Dedifferentiated amniotic fluid mesenchymal stem cell (primary cell): ENCODE results near the gene TRPM2.

ENCODE experiments used
- DNase-seq: peaks from one replicate; pipeline ENCODE4 v3.0.0-alpha.2; 2016; ENCODE audit errors: extremely low spot score

The TRPM2 gene

GRCh38 chr21:44353191-44353970 lies at the start of gene TRPM2:
TSS of gene TRPM2 (plus strand) at chr21:44353621. CDS start at chr21:44353701, 80 bp downstream.
- DNase-seq: no peak

- no peak for DNase-seq
Measured at GRCh38 chr21:44304011-44304616, 49.3 kb upstream of the TRPM2 start.

GRCh38 chr21:44304877-44305293 lies 48.5 kb upstream of the TRPM2 start:
- no peak for DNase-seq

GRCh38 chr21:44305691-44306090 lies 47.7 kb upstream of the TRPM2 start:
- no peak for DNase-seq

- no peak for DNase-seq
Measured at GRCh38 chr21:44306936-44307704, 46.3 kb upstream of the TRPM2 start.

- no peak for DNase-seq
Measured at GRCh38 chr21:44310628-44311507, 42.6 kb upstream of the TRPM2 start.

GRCh38 chr21:44312089-44312488 lies 41.3 kb upstream of the TRPM2 start:
- no peak for DNase-seq

- no peak for DNase-seq
Measured at GRCh38 chr21:44312716-44313115, 40.7 kb upstream of the TRPM2 start.

GRCh38 chr21:44313451-44313850 lies 40.0 kb upstream of the TRPM2 start:
- no peak for DNase-seq

GRCh38 chr21:44314128-44314527 lies 39.3 kb upstream of the TRPM2 start:
- no peak for DNase-seq

- DNase-seq: no peak
Measured at GRCh38 chr21:44314561-44314960, 38.9 kb upstream of the TRPM2 start.

- DNase-seq: no peak
Measured at GRCh38 chr21:44315691-44316203, 37.7 kb upstream of the TRPM2 start.

GRCh38 chr21:44316277-44316900 lies 37.0 kb upstream of the TRPM2 start:
- DNase-seq: no peak

- no peak for DNase-seq
Measured at GRCh38 chr21:44317241-44317782, 36.1 kb upstream of the TRPM2 start.

- no peak for DNase-seq
Measured at GRCh38 chr21:44317871-44318270, 35.5 kb upstream of the TRPM2 start.

GRCh38 chr21:44318489-44319285 lies 34.7 kb upstream of the TRPM2 start:
- DNase-seq: no peak

GRCh38 chr21:44319407-44320065 lies 33.9 kb upstream of the TRPM2 start:
- no peak for DNase-seq

- DNase-seq: no peak
Measured at GRCh38 chr21:44320847-44321246, 32.6 kb upstream of the TRPM2 start.

- no peak for DNase-seq
Measured at GRCh38 chr21:44321846-44322450, 31.5 kb upstream of the TRPM2 start.
